GM23338 (cell line): ENCODE data around the gene DHRS12. TPM values are rescaled to one million over a fixed set of nuclear protein-coding genes. Genes with fewer than 3 reads are reported as not detected.

Experiments
- ATAC-seq: fragments of 200-7000 bp; cut with Tn5 transposase; 3 replicates; pipeline ENCODE4 v1.9.1; 2020
- DNase-seq: peaks from one replicate; pipeline ENCODE4 v3.0.0-alpha.2; 2015; ENCODE audit warnings: low spot score
- H2AFZ ChIP-seq: fragments of 200-600 bp; sonication (generic); 2 replicates; pipeline ENCODE4 v1.8.0; 2016; ENCODE audit warnings: antibody characterized with exemption, mild to moderate bottlenecking, moderate library complexity
- H3F3A ChIP-seq: fragments of 200-600 bp; sonication (generic); replicated peaks from 2 replicates; pipeline ENCODE4 v1.8.0; 2017; ENCODE audit warnings: antibody characterized with exemption, mixed run types, low read depth
- H3K27ac ChIP-seq: fragments of 200-600 bp; sonication (generic); 2 replicates; pipeline ENCODE4 v1.6.1; 2016; ENCODE audit warnings: low read depth
- H3K27me3 ChIP-seq: fragments of 200-600 bp; sonication (generic); 2 replicates; pipeline ENCODE4 v1.8.0; 2016; ENCODE audit warnings: mild to moderate bottlenecking, mixed run types, moderate library complexity; ENCODE audit not compliant: insufficient read depth
- H3K36me3 ChIP-seq: fragments of 200-600 bp; sonication (generic); 2 replicates; pipeline ENCODE4 v1.8.0; 2016; ENCODE audit warnings: mild to moderate bottlenecking; ENCODE audit not compliant: insufficient read depth
- H3K4me1 ChIP-seq: fragments of 200-600 bp; sonication (generic); 2 replicates; pipeline ENCODE4 v1.8.0; 2016; ENCODE audit warnings: mild to moderate bottlenecking, moderate library complexity; ENCODE audit not compliant: insufficient read depth
- H3K4me2 ChIP-seq: fragments of 200-600 bp; sonication (generic); 2 replicates; pipeline ENCODE4 v1.7.1; 2017; ENCODE audit warnings: mixed run types
- H3K4me3 ChIP-seq: fragments of 200-600 bp; sonication (generic); 2 replicates; pipeline ENCODE4 v1.6.1; 2016; ENCODE audit warnings: mixed run types
- H3K79me2 ChIP-seq: fragments of 200-600 bp; sonication (generic); replicated peaks from 2 replicates; pipeline ENCODE4 v1.8.0; 2017; ENCODE audit warnings: mild to moderate bottlenecking; ENCODE audit not compliant: insufficient read depth
- H3K9me2 ChIP-seq: fragments of 200-600 bp; sonication (generic); 2 replicates; pipeline ENCODE4 v1.8.0; 2017; ENCODE audit not compliant: insufficient read depth
- H4K20me1 ChIP-seq: fragments of 200-600 bp; sonication (generic); replicated peaks from 2 replicates; pipeline ENCODE4 v1.8.0; 2017; ENCODE audit warnings: mild to moderate bottlenecking; ENCODE audit not compliant: insufficient read depth
- H3K27ac Mint-ChIP-seq: 2 replicates; pipeline ENCODE4 v1.8.0; 2020; ENCODE audit warnings: inconsistent platforms, mild to moderate bottlenecking, moderate library complexity, mixed read lengths
- H3K27me3 Mint-ChIP-seq: 3 replicates; pipeline ENCODE4 v1.8.0; 2022; ENCODE audit warnings: low read depth, mild to moderate bottlenecking, moderate library complexity, mixed read lengths, inconsistent platforms; ENCODE audit not compliant: insufficient read depth, poor library complexity
- H3K36me3 Mint-ChIP-seq: 3 replicates; pipeline ENCODE4 v1.8.0; 2021; ENCODE audit warnings: low read depth, mild to moderate bottlenecking, inconsistent platforms, moderate library complexity, mixed read lengths
- H3K4me1 Mint-ChIP-seq: 3 replicates; pipeline ENCODE4 v1.8.0; 2020; ENCODE audit warnings: mild to moderate bottlenecking, inconsistent platforms, mixed read lengths
- H3K4me3 Mint-ChIP-seq: 3 replicates; pipeline ENCODE4 v1.8.0; 2021; ENCODE audit warnings: moderate library complexity, mild to moderate bottlenecking, inconsistent platforms, mixed read lengths
- H3K9me3 Mint-ChIP-seq: 3 replicates; pipeline ENCODE4 v1.8.0; 2020; ENCODE audit warnings: moderate library complexity, mild to moderate bottlenecking, inconsistent platforms, mixed read lengths
- CREB1 ChIP-seq: fragments of 250-450 bp; sonication (Bioruptor Pico); IDR thresholded peaks from 2 replicates; pipeline ENCODE4 v1.5.0; 2020; ENCODE audit warnings: low read depth, mild to moderate bottlenecking, moderate library complexity
- CTCF ChIP-seq, 2 experiments: fragments of 200-600 bp in 1 of 2; sonication (generic) in 1 of 2; conservative IDR thresholded peaks; 2 replicates each; pipeline versions ENCODE4 v1.5.1 to v1.6.1; 2016 to 2017; ENCODE audit warnings: antibody characterized with exemption in 2 of 2, low read depth in 2 of 2, mild to moderate bottlenecking in 2 of 2, moderate library complexity in 1 of 2
- REST ChIP-seq: IDR thresholded peaks from one replicate; pipeline ENCODE4 v1.6.1; 2018; ENCODE audit warnings: antibody characterized with exemption; ENCODE audit not compliant: unreplicated experiment
- ZNF462 ChIP-seq: fragments of 250-450 bp; sonication (Bioruptor Pico); IDR thresholded peaks from 2 replicates; pipeline ENCODE4 v1.5.0; 2020; ENCODE audit warnings: mild to moderate bottlenecking, moderate library complexity
- polyA plus RNA-seq: library from polyadenylated mRNA; unstranded; fragments of >200 nt; fragmentation: Nextera tagmentation; extraction: Ambion mirVana; gene quantifications from 2 replicates; pipeline ENCODE4 v1.2.1, GENCODE V29; 2016
- total RNA-seq: library from RNA; depleted of rRNA; stranded (reverse); fragments of >200 nt; shearing (Covaris generic); gene quantifications from 2 replicates; pipeline ENCODE4 v1.2.3, GENCODE V29; 2014

Gene DHRS12
- total and polyA plus RNA-seq, 2 experiments from 2014 or later: 4.6 to 12.2 TPM

GRCh38 chr13:51796546-51796945 is 7.4 kb downstream of the DHRS12 start:
- TF ChIP-seq CREB1 (no peak), REST (no peak), ZNF462 (CRISPR knock-in tag) (no peak), CTCF (conservative IDR thresholded peaks at IDR 0.05; ENCODE audit: low read depth in 2 of 2) (no peak)
- H3K9me3 Mint-ChIP-seq: no peaks in the 10 kb centered on the region
- peaks cover 8% of the 10 kb centered on the region for H3K27me3 Mint-ChIP-seq
- no peak overlapping the region; the same call in 1 of the 2 replicates for H3K27ac Mint-ChIP-seq
- no peaks in the 10 kb centered on the region for H3F3A ChIP-seq
- no peak overlapping the region for H3K4me3 ChIP-seq
- H3K79me2 ChIP-seq: no peaks in the 10 kb centered on the region
- no peak overlapping the region; the same call in 2 of the 3 replicates for H3K4me3 Mint-ChIP-seq
- ATAC-seq (no peak), DNase-seq (no peak)
- peaks cover 23% of the 10 kb centered on the region for H3K4me1 ChIP-seq
- H3K36me3 Mint-ChIP-seq: no peaks in the 10 kb centered on the region; the same call in 1 of the 3 replicates
- H3K27me3 ChIP-seq: no peaks in the 10 kb centered on the region
- H3K27ac ChIP-seq: no peak overlapping the region
- H4K20me1 ChIP-seq: no peaks in the 10 kb centered on the region
- no peak overlapping the region for H2AFZ ChIP-seq
- 0 out of 2 replicates have a peak overlapping the region, but pooled peaks have one; percentile 32 for H3K4me2 ChIP-seq
- peaks cover 43% of the 10 kb centered on the region for H3K4me1 Mint-ChIP-seq
- no peaks in the 10 kb centered on the region for H3K36me3 ChIP-seq
- H3K9me2 ChIP-seq: no peaks in the 10 kb centered on the region; the same call in 1 of the 2 replicates
